H1 (cell line): ENCODE measurements around the gene ATR. TPM values are rescaled to one million over a fixed set of nuclear protein-coding genes. Genes with fewer than 3 reads are reported as not detected.

Source experiments
- CTCF ChIA-PET: fragments of 300-600 bp; sonication (Branson Sonifier 250); formaldehyde crosslinking; loops from one replicate; lab custom pipeline; 2021; ENCODE audit not compliant: partially characterized antibody; lab: Charles Lee
- POLR2A ChIA-PET: fragments of 300-600 bp; sonication (Branson Sonifier 250); formaldehyde crosslinking; loops from one replicate; lab custom pipeline; 2021; ENCODE audit warnings: inconsistent platforms; ENCODE audit not compliant: partially characterized antibody; lab: Charles Lee
- DNase-seq, 2 experiments: peaks; one replicate each; pipeline versions ENCODE4 v3.0.0 to v3.0.0-alpha.2; 2010 to 2022; ENCODE audit warnings: low spot score in 2 of 2, low read depth in 1 of 2, mixed read lengths in 1 of 2
- FAIRE-seq: peaks from 2 replicates; lab custom pipeline; 2011; peaks lifted over from hg19 to GRCh38; lab: Jason Lieb, UNC
- H2AFZ ChIP-seq: 2 replicates; pipeline ENCODE4 v1.8.1; 2012; ENCODE audit warnings: low read length, inconsistent platforms
- H2AK5ac ChIP-seq: 2 replicates; pipeline ENCODE4 v1.6.1; 2013; ENCODE audit warnings: low read depth, low read length
- H2BK120ac ChIP-seq: replicated peaks from 2 replicates; pipeline ENCODE3; 2013; ENCODE audit warnings: low read depth, low read length, inconsistent platforms
- H2BK12ac ChIP-seq: 2 replicates; pipeline ENCODE4 v1.6.1; 2013; ENCODE audit warnings: low read depth, low read length
- H2BK15ac ChIP-seq: 2 replicates; pipeline ENCODE4 v1.6.1; 2013; ENCODE audit warnings: low read length
- H2BK20ac ChIP-seq: 2 replicates; pipeline ENCODE4 v1.6.1; 2013; ENCODE audit warnings: low read length
- H2BK5ac ChIP-seq: 2 replicates; pipeline ENCODE4 v1.6.1; 2013; ENCODE audit warnings: low read depth, low read length
- H3K14ac ChIP-seq: 2 replicates; pipeline ENCODE4 v1.6.1; 2013; ENCODE audit warnings: inconsistent platforms; ENCODE audit not compliant: insufficient read length
- H3K18ac ChIP-seq: 2 replicates; pipeline ENCODE4 v1.6.1; 2013; ENCODE audit warnings: low read length; ENCODE audit errors: extremely low read depth
- H3K23ac ChIP-seq: 2 replicates; pipeline ENCODE4 v1.6.1; 2013; ENCODE audit warnings: inconsistent platforms; ENCODE audit not compliant: insufficient read length
- H3K23me2 ChIP-seq: 2 replicates; pipeline ENCODE4 v1.6.1; 2013; ENCODE audit warnings: low read depth, low read length
- H3K27ac ChIP-seq: 2 replicates; pipeline ENCODE4 v1.6.1; 2011; ENCODE audit warnings: low read depth, low read length, inconsistent platforms
- H3K27me3 ChIP-seq, 4 experiments: replicated peaks in 1 of 4; 1 replicate in 1 of 4; 2 replicates in 3 of 4; pipeline versions ENCODE4 v1.6.1 to v1.8.1; 2011 to 2013; ENCODE audit warnings: low read length in 3 of 4, mild to moderate bottlenecking in 3 of 4, inconsistent platforms in 2 of 4, mixed read lengths in 2 of 4, moderate library complexity in 1 of 4; ENCODE audit not compliant: control insufficient read depth in 3 of 4, insufficient read depth in 3 of 4; ENCODE audit errors: extremely low read depth in 1 of 4
- H3K36me3 ChIP-seq, 4 experiments: 2 replicates each; pipeline versions ENCODE4 v1.6.1 to v1.8.1; 2011 to 2013; ENCODE audit warnings: mild to moderate bottlenecking in 4 of 4, low read length in 3 of 4, moderate library complexity in 2 of 4, control low read depth in 1 of 4, inconsistent platforms in 1 of 4; ENCODE audit not compliant: insufficient read depth in 4 of 4, control insufficient read depth in 2 of 4
- H3K4ac ChIP-seq: replicated peaks from 2 replicates; pipeline ENCODE3; 2013; ENCODE audit warnings: low read length, low read depth, mixed read lengths, inconsistent platforms; ENCODE audit not compliant: insufficient read length
- H3K4me1 ChIP-seq, 4 experiments: replicated peaks in 1 of 4; 1 replicate in 1 of 4; 2 replicates in 3 of 4; pipeline versions ENCODE4 v1.6.1 to v1.8.1; 2011 to 2013; ENCODE audit warnings: low read length in 3 of 4, inconsistent platforms in 2 of 4, mixed read lengths in 1 of 4; ENCODE audit not compliant: insufficient read depth in 4 of 4, control insufficient read depth in 3 of 4
- H3K4me2 ChIP-seq, 2 experiments: 2 replicates each; pipeline versions ENCODE4 v1.6.1 to v1.8.1; 2011 to 2013; ENCODE audit warnings: low read depth in 2 of 2, low read length in 2 of 2, control low read depth in 1 of 2, inconsistent platforms in 1 of 2, mild to moderate bottlenecking in 1 of 2; ENCODE audit not compliant: insufficient read depth in 1 of 2
- H3K4me3 ChIP-seq, 4 experiments: fragments of 200-600, 300-600 bp in 1 of 4; sonication (generic), shearing (Covaris generic), sonication (Bioruptor Twin) in 1 of 4; 2 replicates each; pipeline versions ENCODE4 v1.5.1 to v1.8.1; 2011 to 2016; ENCODE audit warnings: low read length in 4 of 4, low read depth in 3 of 4, control low read depth in 2 of 4, inconsistent platforms in 2 of 4, mild to moderate bottlenecking in 2 of 4, mixed read lengths in 1 of 4, moderate library complexity in 1 of 4; ENCODE audit not compliant: insufficient read depth in 2 of 4; ENCODE audit errors: extremely low read depth in 1 of 4
- H3K56ac ChIP-seq: replicated peaks from 2 replicates; pipeline ENCODE3; 2013; ENCODE audit warnings: low read depth, mild to moderate bottlenecking, mixed read lengths, low read length, inconsistent platforms; ENCODE audit not compliant: insufficient read length
- H3K79me1 ChIP-seq: 2 replicates; pipeline ENCODE4 v1.6.1; 2013; ENCODE audit warnings: low read depth, low read length, control low read depth
- H3K79me2 ChIP-seq, 2 experiments: 2 replicates each; pipeline versions ENCODE4 v1.6.1 to v1.8.1; 2012 to 2013; ENCODE audit warnings: low read length in 2 of 2, mild to moderate bottlenecking in 2 of 2, inconsistent platforms in 1 of 2; ENCODE audit not compliant: insufficient read depth in 2 of 2, control insufficient read depth in 1 of 2
- H3K9ac ChIP-seq, 4 experiments: replicated peaks in 1 of 4; 1 replicate in 1 of 4; 2 replicates in 3 of 4; pipeline versions ENCODE4 v1.6.1 to v1.8.1; 2011 to 2013; ENCODE audit warnings: low read depth in 3 of 4, low read length in 3 of 4, control low read depth in 2 of 4, mild to moderate bottlenecking in 2 of 4, moderate library complexity in 2 of 4, inconsistent platforms in 1 of 4; ENCODE audit errors: extremely low read depth in 1 of 4
- H3K9me3 ChIP-seq, 2 experiments: 2 replicates each; pipeline versions ENCODE4 v1.6.1 to v1.8.1; 2012 to 2013; ENCODE audit warnings: mild to moderate bottlenecking in 2 of 2, moderate library complexity in 2 of 2, control low read depth in 1 of 2, inconsistent platforms in 1 of 2, low read depth in 1 of 2, low read length in 1 of 2, mixed read lengths in 1 of 2; ENCODE audit not compliant: insufficient read depth in 2 of 2
- H4K20me1 ChIP-seq, 2 experiments: replicated peaks in 1 of 2; 2 replicates each; pipeline versions ENCODE3 to v1.8.1; 2011 to 2013; ENCODE audit warnings: inconsistent platforms in 2 of 2, low read length in 2 of 2, mild to moderate bottlenecking in 1 of 2; ENCODE audit not compliant: insufficient read depth in 2 of 2, control insufficient read depth in 1 of 2
- H4K5ac ChIP-seq: 2 replicates; pipeline ENCODE4 v1.6.1; 2013; ENCODE audit warnings: low read length, low read depth, mixed read lengths, inconsistent platforms; ENCODE audit not compliant: insufficient read length
- H4K8ac ChIP-seq: 2 replicates; pipeline ENCODE4 v1.8.0; 2013; ENCODE audit warnings: mild to moderate bottlenecking, moderate library complexity, low read length, inconsistent platforms; ENCODE audit not compliant: insufficient read depth; ENCODE audit errors: extremely low read depth
- H4K91ac ChIP-seq: replicated peaks from 2 replicates; pipeline ENCODE3; 2013; ENCODE audit warnings: low read length, mixed read lengths, inconsistent platforms; ENCODE audit not compliant: insufficient read length
- CTBP2 ChIP-seq: IDR thresholded peaks from 2 replicates; pipeline ENCODE4 v1.7.0; 2011; ENCODE audit warnings: borderline replicate concordance, mild to moderate bottlenecking, moderate library complexity, mixed read lengths, low read length; ENCODE audit not compliant: insufficient read depth, insufficient read length
- GABPA ChIP-seq: IDR thresholded peaks from 2 replicates; pipeline ENCODE4 v1.6.1; 2011; ENCODE audit warnings: mild to moderate bottlenecking, low read length, moderate library complexity, borderline replicate concordance; ENCODE audit not compliant: insufficient read depth
- PHF8 ChIP-seq: fragments of 200-600 bp; sonication (generic); conservative IDR thresholded peaks from 2 replicates; pipeline ENCODE4 v1.7.1; 2012; ENCODE audit warnings: low read depth, mild to moderate bottlenecking, inconsistent platforms, low read length, moderate library complexity
- TCF12 ChIP-seq: IDR thresholded peaks from 2 replicates; pipeline ENCODE4 v1.6.1; 2011; ENCODE audit warnings: low read depth, mild to moderate bottlenecking, low read length
- YY1 ChIP-seq: IDR thresholded peaks from 2 replicates; pipeline ENCODE4 v1.6.1; 2011; ENCODE audit warnings: low read depth, mild to moderate bottlenecking, low read length
- WGBS, 2 experiments: shearing (Covaris generic) in 1 of 2; methylation state at CpG; one replicate each; pipeline versions ENCODE4 v1.1.6 to v1.1.7; 2013 to 2015; ENCODE audit warnings: low lambda C conversion rate in 2 of 2, mixed read lengths in 2 of 2, inconsistent platforms in 1 of 2, low coverage in 1 of 2, missing lambda C conversion rate in 1 of 2; ENCODE audit not compliant: insufficient replicate concordance in 2 of 2, insufficient coverage in 1 of 2, insufficient read length in 1 of 2; ENCODE audit errors: extremely low coverage in 1 of 2, missing lambda C conversion rate in 1 of 2; 5-methylcytosine and 5-hydroxymethylcytosine counted together
- polyA plus RNA-seq, 7 experiments: library from polyadenylated mRNA; depleted of rRNA in 3 of 7; stranded (reverse) in 5 of 7; unstranded in 2 of 7; fragments of >200 nt in 5 of 7; fragments of 200-250 nt in 2 of 7; gene quantifications; 1 replicate in 5 of 7; 2 replicates in 1 of 7; 4 replicates in 1 of 7; pipeline versions ENCODE4 v1.2.1 to v1.2.3, GENCODE V29; 2011 to 2013; ENCODE audit warnings: missing spikeins in 2 of 7, mixed read lengths in 2 of 7
- total RNA-seq: library from RNA; stranded (reverse); fragmentation: NEBNext Ultra II Directional; extraction: Animal tissue kit (Norgen Biotek cat#: 25700); gene quantifications from 2 replicates; pipeline ENCODE4 v1.2.1, GENCODE V29; 2021
- TF ChIP-seq, protein P1 (sequence below): IDR thresholded peaks from 2 replicates; pipeline ENCODE4 v1.6.1; 2011; ENCODE audit warnings: low read length, improper control_type of control experiment
- TF ChIP-seq, protein P2 (sequence below), 3 experiments: IDR thresholded peaks; 1 replicate in 2 of 3; 2 replicates in 1 of 3; pipeline versions ENCODE4 v1.5.1 to v1.6.1; 2011; ENCODE audit warnings: low read length in 3 of 3, mild to moderate bottlenecking in 3 of 3, inconsistent platforms in 2 of 3, low read depth in 1 of 3, moderate library complexity in 1 of 3; ENCODE audit not compliant: insufficient read depth in 1 of 3; ENCODE audit errors: control extremely low read depth in 1 of 3
- TF ChIP-seq, protein P3 (sequence below): IDR thresholded peaks from 2 replicates; pipeline ENCODE4 v1.6.1; 2012; ENCODE audit warnings: inconsistent platforms

The ATR gene
- total and polyA plus RNA-seq, 2 of the 8 experiments (the other 6 are each of a cell fraction or from before 2014, with no cell fraction given): 8.4 to 23.2 TPM

DNA sequence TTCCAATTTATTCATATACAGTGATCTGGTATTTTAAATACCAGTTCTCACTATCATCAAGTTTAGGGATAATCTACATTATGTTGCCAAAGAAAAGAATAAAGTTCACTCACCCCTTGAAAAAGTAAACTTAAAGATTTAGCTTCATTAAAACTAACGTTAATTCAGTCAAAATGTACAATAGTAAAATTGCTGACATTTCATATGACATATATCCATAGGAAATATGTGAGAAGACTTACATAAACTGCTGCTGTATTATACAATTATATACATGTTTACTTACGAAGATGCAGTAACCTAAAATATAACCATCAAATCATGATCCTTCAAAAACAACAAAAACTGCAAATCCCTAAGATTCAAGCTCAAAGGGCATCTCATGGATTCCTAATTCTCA is 44.0 kb downstream of the ATR start:
- CTCF ChIA-PET: no interaction called here
- WGBS, 2 experiments: 90% methylated on average over 2 of the region's 2 CpGs; no CpG with 5 or more reads in 1 of the 2 experiments
- Histone ChIP-seq H4K8ac (no peak overlapping the region), H3K56ac (no peak overlapping the region), H2BK15ac (no peak overlapping the region), H3K4me2 (no peak overlapping the region), H3K23me2 (no peaks in the 10 kb centered on the region), H3K79me1 (no peaks in the 10 kb centered on the region), H4K20me1 (no peaks in the 10 kb centered on the region), H3K27me3 (no peaks in the 10 kb centered on the region), H3K18ac (no peak overlapping the region), H3K79me2 (no peaks in the 10 kb centered on the region), H3K14ac (no peak overlapping the region), H3K23ac (no peak overlapping the region), H3K4me3 (no peak overlapping the region), H2BK20ac (no peak overlapping the region), H4K91ac (no peak overlapping the region), H3K36me3 (peaks cover 2 to 27% (median 13%) of the 10 kb centered on the region in 4 experiments), H3K4me1 (no peaks in the 10 kb centered on the region), H2BK12ac (no peak overlapping the region), H2AFZ (no peak overlapping the region), H3K9ac (no peak overlapping the region), H2BK120ac (no peak overlapping the region), H2AK5ac (no peak overlapping the region), H2BK5ac (no peak overlapping the region), H4K5ac (no peak overlapping the region), H3K27ac (no peak overlapping the region), H3K9me3 (no peaks in the 10 kb centered on the region), H3K4ac (no peak overlapping the region)
- FAIRE-seq (no peak), DNase-seq (no peak)
- POLR2A ChIA-PET: interaction anchor here (0.6 kb wide), 1 partner anchor 30 kb away, joined by 3 read pairs; no protein-coding TSS in a partner anchor
- no peak for TF ChIP-seq PHF8
- TF ChIP-seq, protein P1, sequence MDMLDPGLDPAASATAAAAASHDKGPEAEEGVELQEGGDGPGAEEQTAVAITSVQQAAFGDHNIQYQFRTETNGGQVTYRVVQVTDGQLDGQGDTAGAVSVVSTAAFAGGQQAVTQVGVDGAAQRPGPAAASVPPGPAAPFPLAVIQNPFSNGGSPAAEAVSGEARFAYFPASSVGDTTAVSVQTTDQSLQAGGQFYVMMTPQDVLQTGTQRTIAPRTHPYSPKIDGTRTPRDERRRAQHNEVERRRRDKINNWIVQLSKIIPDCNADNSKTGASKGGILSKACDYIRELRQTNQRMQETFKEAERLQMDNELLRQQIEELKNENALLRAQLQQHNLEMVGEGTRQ: no peak
- no peak for TF ChIP-seq GABPA
- no peak for TF ChIP-seq CTBP2
- TF ChIP-seq, protein P2, sequence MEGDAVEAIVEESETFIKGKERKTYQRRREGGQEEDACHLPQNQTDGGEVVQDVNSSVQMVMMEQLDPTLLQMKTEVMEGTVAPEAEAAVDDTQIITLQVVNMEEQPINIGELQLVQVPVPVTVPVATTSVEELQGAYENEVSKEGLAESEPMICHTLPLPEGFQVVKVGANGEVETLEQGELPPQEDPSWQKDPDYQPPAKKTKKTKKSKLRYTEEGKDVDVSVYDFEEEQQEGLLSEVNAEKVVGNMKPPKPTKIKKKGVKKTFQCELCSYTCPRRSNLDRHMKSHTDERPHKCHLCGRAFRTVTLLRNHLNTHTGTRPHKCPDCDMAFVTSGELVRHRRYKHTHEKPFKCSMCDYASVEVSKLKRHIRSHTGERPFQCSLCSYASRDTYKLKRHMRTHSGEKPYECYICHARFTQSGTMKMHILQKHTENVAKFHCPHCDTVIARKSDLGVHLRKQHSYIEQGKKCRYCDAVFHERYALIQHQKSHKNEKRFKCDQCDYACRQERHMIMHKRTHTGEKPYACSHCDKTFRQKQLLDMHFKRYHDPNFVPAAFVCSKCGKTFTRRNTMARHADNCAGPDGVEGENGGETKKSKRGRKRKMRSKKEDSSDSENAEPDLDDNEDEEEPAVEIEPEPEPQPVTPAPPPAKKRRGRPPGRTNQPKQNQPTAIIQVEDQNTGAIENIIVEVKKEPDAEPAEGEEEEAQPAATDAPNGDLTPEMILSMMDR (IDR thresholded peaks at IDR 0.05; ENCODE audit: control extremely low read depth in 1 of 3, insufficient read depth in 1 of 3, low read depth in 1 of 3, low read length in 3 of 3): no peak
- TF ChIP-seq YY1: no peak
- no peak for TF ChIP-seq TCF12
- TF ChIP-seq, protein P3, sequence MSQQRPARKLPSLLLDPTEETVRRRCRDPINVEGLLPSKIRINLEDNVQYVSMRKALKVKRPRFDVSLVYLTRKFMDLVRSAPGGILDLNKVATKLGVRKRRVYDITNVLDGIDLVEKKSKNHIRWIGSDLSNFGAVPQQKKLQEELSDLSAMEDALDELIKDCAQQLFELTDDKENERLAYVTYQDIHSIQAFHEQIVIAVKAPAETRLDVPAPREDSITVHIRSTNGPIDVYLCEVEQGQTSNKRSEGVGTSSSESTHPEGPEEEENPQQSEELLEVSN: no peak
